Stomach (tissue), 9 donors: ENCODE results near the gene SMOC2. TPM values are rescaled to one million over a fixed set of nuclear protein-coding genes. Genes with fewer than 3 reads are reported as not detected.
"Not testable (repeated sequence)": the region's sequence is repeated elsewhere in the genome, so short reads cannot be mapped to it uniquely, and the experiment has no call there.

ENCODE experiments used
- DNase-seq, 2 donors: peaks; one replicate each; pipeline versions ENCODE4 v3.0.0 to v3.0.0-alpha.2; 2013 to 2019
- H3K27ac ChIP-seq, 5 donors: fragments of 200-600 bp in 4 of 5; sonication (generic) in 4 of 5; one replicate each; pipeline ENCODE4 v1.5.1; 2013 to 2019; ENCODE audit warnings: mild to moderate bottlenecking in 1 of 5, moderate library complexity in 1 of 5
- H3K27me3 ChIP-seq, 3 donors: fragments of 200-600 bp; sonication (generic); one replicate each; pipeline ENCODE4 v1.5.1; 2017 to 2019; ENCODE audit warnings: mixed run types in 1 of 3
- H3K36me3 ChIP-seq, 4 donors: fragments of 200-600 bp; sonication (generic); 1 replicate in 3 of 4; 2 replicates in 1 of 4; pipeline ENCODE4 v1.5.1; 2016 to 2019
- H3K4me1 ChIP-seq, 4 donors: fragments of 200-600 bp; sonication (generic); one replicate each; pipeline ENCODE4 v1.5.1; 2016 to 2019
- H3K4me3 ChIP-seq, 4 donors: fragments of 200-600 bp; sonication (generic) in 3 of 4; one replicate each; pipeline ENCODE4 v1.5.1; 2016 to 2019; ENCODE audit warnings: mild to moderate bottlenecking in 1 of 4
- H3K9me3 ChIP-seq, 4 donors: fragments of 200-600 bp; sonication (generic); one replicate each; pipeline ENCODE4 v1.5.1; 2016 to 2019
- CTCF ChIP-seq, 7 experiments: fragments of 450-650 bp in 4 of 7; fragments of 200-600 bp in 3 of 7; sonication (generic) in 3 of 7; IDR thresholded peaks; one replicate each; pipeline ENCODE4 v1.5.1; 2016 to 2019; ENCODE audit warnings: antibody characterized with exemption in 7 of 7, control low read depth in 2 of 7, mild to moderate bottlenecking in 1 of 7
- EP300 ChIP-seq: sonication (generic); formaldehyde crosslinking; IDR thresholded peaks from one replicate; pipeline ENCODE4 v1.6.1; 2017; ENCODE audit warnings: antibody characterized with exemption
- POLR2A ChIP-seq, 4 donors: fragments of 450-650 bp; IDR thresholded peaks; one replicate each; pipeline ENCODE4 v1.6.1; 2016; ENCODE audit warnings: antibody characterized with exemption in 4 of 4, control low read depth in 2 of 4, mild to moderate bottlenecking in 1 of 4, moderate library complexity in 1 of 4
- POLR2AphosphoS5 ChIP-seq, 3 donors: sonication (generic); formaldehyde crosslinking; IDR thresholded peaks; one replicate each; pipeline ENCODE4 v1.6.1; 2016; ENCODE audit warnings: antibody characterized with exemption in 3 of 3
- WGBS, 5 donors: extraction: QIAGEN DNeasy Blood & Tissue Kit in 3 of 5; methylation state at CpG; one replicate each; pipeline versions ENCODE4 v1.1.5 to v1.1.7; 2013 to 2018; 5-methylcytosine and 5-hydroxymethylcytosine counted together
- intact Hi-C: fragments of 100-400 bp; cut with DNase I; formaldehyde crosslinking; loops from one replicate; pipeline ENCODE4 v1.15.1; 2023; ENCODE audit warnings: low total_unique reads
- polyA plus RNA-seq, 3 donors: library from polyadenylated mRNA; stranded (reverse); fragments of 200-250 nt; gene quantifications; one replicate each; pipeline ENCODE4 v1.2.3, GENCODE V29; 2013
- total RNA-seq, 5 donors: library from RNA; depleted of rRNA; stranded (reverse); fragments of >200 nt; gene quantifications; one replicate each; pipeline versions ENCODE4 v1.1.0 to v1.2.3, GENCODE V29; 2014 to 2016
- donor health status: healthy with polysubstance abuse.
- donor health status: Bipolar disorder and iron deficiency.
- donor health status: healthy.

The SMOC2 gene
- total and polyA plus RNA-seq, 8 donors: 7.9 to 520 (median 76.9) TPM

DNA sequence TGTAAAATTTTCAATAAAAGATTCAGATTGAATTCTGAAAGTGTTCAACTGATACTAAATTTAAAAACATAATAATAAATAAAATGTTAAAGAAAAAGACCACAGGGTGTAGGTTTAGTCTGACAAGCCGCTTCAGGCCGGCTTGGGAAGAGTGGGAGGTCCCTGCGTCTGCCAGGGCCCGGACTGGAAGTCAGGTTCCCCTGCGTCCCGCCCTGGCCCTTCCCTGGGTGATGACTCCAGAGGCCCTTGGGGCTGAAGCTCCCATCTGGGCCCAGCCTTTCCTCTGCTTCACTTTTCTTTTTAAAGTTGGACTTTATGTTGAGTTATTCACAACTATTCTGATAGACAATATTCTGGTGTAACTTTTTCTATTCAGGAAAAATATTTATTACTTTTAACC lies 93.3 kb downstream of the SMOC2 start:
- intact Hi-C loops: no loop called here
- TF ChIP-seq EP300 (no peak), POLR2A (IDR thresholded peaks at IDR 0.05) (no peak), POLR2AphosphoS5 (IDR thresholded peaks at IDR 0.05) (no peak), CTCF (IDR thresholded peaks at IDR 0.05) (no peak)
- Histone ChIP-seq H3K4me3 (no peak overlapping the region), H3K27me3 (no peaks in the 10 kb centered on the region), H3K36me3 (no peaks in the 10 kb centered on the region), H3K4me1 (peaks cover 0 to 58% (median 18%) of the 10 kb centered on the region in 4 donors), H3K9me3 (no peaks in the 10 kb centered on the region), H3K27ac (peak overlapping the region in 3 of 5 donors; percentile 6 to 84 (median 11))
- no peak for DNase-seq
- 90 to 95% (median 93%) methylated on average over 6 of the region's 6 CpGs for WGBS, 5 donors

GRCh38 chr6:168535711-168536110 lies 94.7 kb downstream of the SMOC2 start:
- 90 to 92% (median 92%) methylated on average over 21 to 22 of the region's 22 CpGs for WGBS, 5 donors

GRCh38 chr6:168536196-168536595 lies 95.2 kb downstream of the SMOC2 start:
- no peaks in the 10 kb centered on the region for H3K9me3 ChIP-seq
- no peak for TF ChIP-seq POLR2A (IDR thresholded peaks at IDR 0.05)
- peaks cover 0 to 74% (median 24%) of the 10 kb centered on the region in 4 donors for H3K4me1 ChIP-seq
- 67 to 90% (median 85%) methylated on average over 6 to 7 of the region's 7 CpGs for WGBS, 5 donors
- DNase-seq: no peak
- intact Hi-C loops: no loop called here
- H3K27ac ChIP-seq: peak overlapping the region in 4 of 5 donors; percentile 64 to 84 (median 69)
- H3K27me3 ChIP-seq: no peaks in the 10 kb centered on the region
- H3K4me3 ChIP-seq: no peak overlapping the region
- H3K36me3 ChIP-seq: no peaks in the 10 kb centered on the region

More at GRCh38 chr6:168535711-168536110, 94.7 kb downstream of the SMOC2 start:
- Histone ChIP-seq H3K4me1 (peaks cover 0 to 69% (median 22%) of the 10 kb centered on the region in 4 donors), H3K36me3 (no peaks in the 10 kb centered on the region), H3K27me3 (no peaks in the 10 kb centered on the region), H3K9me3 (no peaks in the 10 kb centered on the region), H3K4me3 (no peak overlapping the region), H3K27ac (peak overlapping the region in 4 of 5 donors; percentile 64 to 84 (median 69))
- no peak for DNase-seq
- TF ChIP-seq CTCF (IDR thresholded peaks at IDR 0.05) (no peak), POLR2A (IDR thresholded peaks at IDR 0.05) (no peak), POLR2AphosphoS5 (IDR thresholded peaks at IDR 0.05) (no peak), EP300 (no peak)
- intact Hi-C loops: no loop called here

- H3K9me3 ChIP-seq: no peaks in the 10 kb centered on the region
- no peaks in the 10 kb centered on the region for H3K36me3 ChIP-seq
- no peak for TF ChIP-seq POLR2A (IDR thresholded peaks at IDR 0.05)
- no peak for TF ChIP-seq POLR2AphosphoS5 (IDR thresholded peaks at IDR 0.05)
- no peak for TF ChIP-seq EP300
These were observed 95.9 kb downstream of the SMOC2 start for GRCh38 chr6:168536665-168537539.

DNA sequence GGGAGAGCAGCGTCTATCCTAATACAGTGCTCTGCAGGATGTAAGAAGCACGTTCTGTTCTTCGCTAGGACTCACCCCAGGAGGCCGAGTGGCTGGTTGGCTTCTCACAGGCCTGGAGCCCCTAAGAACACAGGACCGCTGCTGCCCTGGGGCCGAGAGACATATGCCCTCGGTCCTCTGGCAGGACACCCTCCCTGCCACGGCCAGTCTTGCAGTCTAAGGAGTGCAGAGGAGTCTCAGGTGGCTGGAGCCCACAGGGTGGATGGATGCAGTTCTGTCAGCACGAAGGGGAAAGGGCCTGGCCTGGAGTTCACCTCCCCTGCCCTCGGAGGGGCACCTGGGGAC lies 96.5 kb downstream of the SMOC2 start:
- peak overlapping the region in 4 of 5 donors; percentile 30 to 84 (median 68) for H3K27ac ChIP-seq
- TF ChIP-seq EP300: no peak
- TF ChIP-seq POLR2A (IDR thresholded peaks at IDR 0.05): no peak
- TF ChIP-seq POLR2AphosphoS5 (IDR thresholded peaks at IDR 0.05): no peak
- TF ChIP-seq CTCF (IDR thresholded peaks at IDR 0.05): no peak
- no peak for DNase-seq
- H3K27me3 ChIP-seq: no peaks in the 10 kb centered on the region
- WGBS, 5 donors: 43 to 85% (median 80%) methylated on average over 9 to 10 of the region's 10 CpGs
- no peaks in the 10 kb centered on the region for H3K36me3 ChIP-seq
- intact Hi-C loops: no loop called here
- H3K9me3 ChIP-seq: no peaks in the 10 kb centered on the region
- no peak overlapping the region for H3K4me3 ChIP-seq
- peaks cover 0 to 72% (median 29%) of the 10 kb centered on the region in 4 donors for H3K4me1 ChIP-seq

More at GRCh38 chr6:168536665-168537539, 95.9 kb downstream of the SMOC2 start:
- Histone ChIP-seq H3K27me3 (no peaks in the 10 kb centered on the region), H3K27ac (peak overlapping the region in 4 of 5 donors; percentile 64 to 84 (median 69)), H3K4me1 (peaks cover 0 to 75% (median 28%) of the 10 kb centered on the region in 4 donors), H3K4me3 (no peak overlapping the region)
- intact Hi-C loops: no loop called here
- 78 to 91% (median 89%) methylated on average over 9 to 17 of the region's 17 CpGs for WGBS, 5 donors
- peak in 1 of 2 donors; percentile 46 for DNase-seq

- Histone ChIP-seq H3K4me1 (peaks cover 0 to 68% (median 25%) of the 10 kb centered on the region in 4 donors), H3K27ac (peak overlapping the region in 4 of 5 donors; percentile 38 to 84 (median 68))
- H3K36me3 ChIP-seq, intact Hi-C loops, H3K27me3 ChIP-seq, DNase-seq, H3K9me3 ChIP-seq, H3K4me3 ChIP-seq: not testable (repeated sequence)
- 77 to 96% (median 89%) methylated on average over 12 to 14 of the region's 14 CpGs for WGBS, 5 donors
These were observed 97.4 kb downstream of the SMOC2 start for GRCh38 chr6:168538188-168538891.
